GM21576 (cell line): ENCODE measurements around the gene GATA5.
"Not testable (repeated sequence)": the region's sequence is repeated elsewhere in the genome, so short reads cannot be mapped to it uniquely, and the experiment has no call there.

Experiments used
- ATAC-seq: cut with Tn5 transposase; IDR thresholded peaks from one replicate; pipeline ENCODE4 v1.9.1; 2021; ENCODE audit warnings: mild to moderate bottlenecking, moderate library complexity; ENCODE audit not compliant: unreplicated experiment

GATA5 gene

GRCh38 chr20:62505337-62506045, 29.7 kb upstream of the GATA5 start:
- no peak for ATAC-seq

GRCh38 chr20:62504323-62504722, 28.5 kb upstream of the GATA5 start:
- ATAC-seq = no peak

GRCh38 chr20:62503401-62504178, 27.8 kb upstream of the GATA5 start:
- ATAC-seq = no peak

GRCh38 chr20:62502496-62503095, 26.8 kb upstream of the GATA5 start:
- ATAC-seq = no peak

- ATAC-seq = no peak
Observed at GRCh38 chr20:62501801-62502495, 26.2 kb upstream of the GATA5 start.

GRCh38 chr20:62500237-62500864, 24.6 kb upstream of the GATA5 start:
- ATAC-seq = no peak

GRCh38 chr20:62499758-62500236, 24.0 kb upstream of the GATA5 start:
- no peak for ATAC-seq

- no peak for ATAC-seq
Observed at GRCh38 chr20:62498874-62499273, 23.1 kb upstream of the GATA5 start.

- no peak for ATAC-seq
Observed at GRCh38 chr20:62496568-62497218, 20.9 kb upstream of the GATA5 start.

- ATAC-seq = no peak
Observed at GRCh38 chr20:62495749-62496567, 20.2 kb upstream of the GATA5 start.

GRCh38 chr20:62494980-62495748, 19.4 kb upstream of the GATA5 start:
- no peak for ATAC-seq

GRCh38 chr20:62494537-62494936, 18.7 kb upstream of the GATA5 start:
- ATAC-seq = no peak

- no peak for ATAC-seq
Observed at GRCh38 chr20:62493886-62494285, 18.1 kb upstream of the GATA5 start.

GRCh38 chr20:62493253-62493885, 17.6 kb upstream of the GATA5 start:
- ATAC-seq = no peak

GRCh38 chr20:62492711-62493110, 16.9 kb upstream of the GATA5 start:
- no peak for ATAC-seq

GRCh38 chr20:62490783-62491182, 15.0 kb upstream of the GATA5 start:
- ATAC-seq = not testable (repeated sequence)

- ATAC-seq = no peak
Observed at GRCh38 chr20:62489932-62490263, 14.1 kb upstream of the GATA5 start.

GRCh38 chr20:62489186-62489931, 13.6 kb upstream of the GATA5 start:
- ATAC-seq = no peak
